ENCODE data around the gene POLRMT. TPM values are rescaled to one million over a fixed set of nuclear protein-coding genes. Genes with fewer than 3 reads are reported as not detected.

Gene POLRMT
- total and polyA plus RNA-seq, 2 experiments from 2014 or later = 98.0 to 148 TPM

DNA sequence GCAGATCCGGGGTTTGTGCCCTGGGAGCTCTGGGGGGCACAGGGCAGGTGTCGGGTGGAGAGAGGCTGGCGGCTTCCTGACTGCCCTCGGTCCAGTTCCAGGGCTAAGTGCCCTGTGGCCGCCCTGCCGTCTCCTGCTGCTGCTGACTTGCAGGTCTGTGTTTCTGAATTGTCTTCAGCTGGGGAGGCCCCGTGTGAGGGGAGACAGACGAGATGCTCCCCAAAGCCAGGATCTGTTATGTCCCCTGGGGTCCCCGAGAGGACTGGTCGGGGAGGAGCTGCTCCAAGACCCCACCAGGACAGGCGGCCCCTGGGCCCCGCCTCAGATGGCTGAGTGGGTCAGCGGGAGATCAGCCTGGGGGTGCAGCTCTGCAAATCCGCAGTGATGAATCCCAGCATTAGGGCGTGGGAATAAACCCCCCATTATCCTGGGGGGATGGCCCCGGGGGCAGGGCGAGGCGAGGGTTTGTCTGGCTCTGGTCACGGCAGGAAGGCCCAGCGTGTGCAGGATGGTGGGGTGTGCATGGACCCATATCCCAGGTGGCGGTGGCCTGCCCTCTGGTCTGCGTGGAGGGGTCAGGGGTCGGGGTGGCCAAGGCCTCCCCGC, 39.0 kb downstream of the POLRMT start (continued):
- TF ChIP-seq, protein P1, sequence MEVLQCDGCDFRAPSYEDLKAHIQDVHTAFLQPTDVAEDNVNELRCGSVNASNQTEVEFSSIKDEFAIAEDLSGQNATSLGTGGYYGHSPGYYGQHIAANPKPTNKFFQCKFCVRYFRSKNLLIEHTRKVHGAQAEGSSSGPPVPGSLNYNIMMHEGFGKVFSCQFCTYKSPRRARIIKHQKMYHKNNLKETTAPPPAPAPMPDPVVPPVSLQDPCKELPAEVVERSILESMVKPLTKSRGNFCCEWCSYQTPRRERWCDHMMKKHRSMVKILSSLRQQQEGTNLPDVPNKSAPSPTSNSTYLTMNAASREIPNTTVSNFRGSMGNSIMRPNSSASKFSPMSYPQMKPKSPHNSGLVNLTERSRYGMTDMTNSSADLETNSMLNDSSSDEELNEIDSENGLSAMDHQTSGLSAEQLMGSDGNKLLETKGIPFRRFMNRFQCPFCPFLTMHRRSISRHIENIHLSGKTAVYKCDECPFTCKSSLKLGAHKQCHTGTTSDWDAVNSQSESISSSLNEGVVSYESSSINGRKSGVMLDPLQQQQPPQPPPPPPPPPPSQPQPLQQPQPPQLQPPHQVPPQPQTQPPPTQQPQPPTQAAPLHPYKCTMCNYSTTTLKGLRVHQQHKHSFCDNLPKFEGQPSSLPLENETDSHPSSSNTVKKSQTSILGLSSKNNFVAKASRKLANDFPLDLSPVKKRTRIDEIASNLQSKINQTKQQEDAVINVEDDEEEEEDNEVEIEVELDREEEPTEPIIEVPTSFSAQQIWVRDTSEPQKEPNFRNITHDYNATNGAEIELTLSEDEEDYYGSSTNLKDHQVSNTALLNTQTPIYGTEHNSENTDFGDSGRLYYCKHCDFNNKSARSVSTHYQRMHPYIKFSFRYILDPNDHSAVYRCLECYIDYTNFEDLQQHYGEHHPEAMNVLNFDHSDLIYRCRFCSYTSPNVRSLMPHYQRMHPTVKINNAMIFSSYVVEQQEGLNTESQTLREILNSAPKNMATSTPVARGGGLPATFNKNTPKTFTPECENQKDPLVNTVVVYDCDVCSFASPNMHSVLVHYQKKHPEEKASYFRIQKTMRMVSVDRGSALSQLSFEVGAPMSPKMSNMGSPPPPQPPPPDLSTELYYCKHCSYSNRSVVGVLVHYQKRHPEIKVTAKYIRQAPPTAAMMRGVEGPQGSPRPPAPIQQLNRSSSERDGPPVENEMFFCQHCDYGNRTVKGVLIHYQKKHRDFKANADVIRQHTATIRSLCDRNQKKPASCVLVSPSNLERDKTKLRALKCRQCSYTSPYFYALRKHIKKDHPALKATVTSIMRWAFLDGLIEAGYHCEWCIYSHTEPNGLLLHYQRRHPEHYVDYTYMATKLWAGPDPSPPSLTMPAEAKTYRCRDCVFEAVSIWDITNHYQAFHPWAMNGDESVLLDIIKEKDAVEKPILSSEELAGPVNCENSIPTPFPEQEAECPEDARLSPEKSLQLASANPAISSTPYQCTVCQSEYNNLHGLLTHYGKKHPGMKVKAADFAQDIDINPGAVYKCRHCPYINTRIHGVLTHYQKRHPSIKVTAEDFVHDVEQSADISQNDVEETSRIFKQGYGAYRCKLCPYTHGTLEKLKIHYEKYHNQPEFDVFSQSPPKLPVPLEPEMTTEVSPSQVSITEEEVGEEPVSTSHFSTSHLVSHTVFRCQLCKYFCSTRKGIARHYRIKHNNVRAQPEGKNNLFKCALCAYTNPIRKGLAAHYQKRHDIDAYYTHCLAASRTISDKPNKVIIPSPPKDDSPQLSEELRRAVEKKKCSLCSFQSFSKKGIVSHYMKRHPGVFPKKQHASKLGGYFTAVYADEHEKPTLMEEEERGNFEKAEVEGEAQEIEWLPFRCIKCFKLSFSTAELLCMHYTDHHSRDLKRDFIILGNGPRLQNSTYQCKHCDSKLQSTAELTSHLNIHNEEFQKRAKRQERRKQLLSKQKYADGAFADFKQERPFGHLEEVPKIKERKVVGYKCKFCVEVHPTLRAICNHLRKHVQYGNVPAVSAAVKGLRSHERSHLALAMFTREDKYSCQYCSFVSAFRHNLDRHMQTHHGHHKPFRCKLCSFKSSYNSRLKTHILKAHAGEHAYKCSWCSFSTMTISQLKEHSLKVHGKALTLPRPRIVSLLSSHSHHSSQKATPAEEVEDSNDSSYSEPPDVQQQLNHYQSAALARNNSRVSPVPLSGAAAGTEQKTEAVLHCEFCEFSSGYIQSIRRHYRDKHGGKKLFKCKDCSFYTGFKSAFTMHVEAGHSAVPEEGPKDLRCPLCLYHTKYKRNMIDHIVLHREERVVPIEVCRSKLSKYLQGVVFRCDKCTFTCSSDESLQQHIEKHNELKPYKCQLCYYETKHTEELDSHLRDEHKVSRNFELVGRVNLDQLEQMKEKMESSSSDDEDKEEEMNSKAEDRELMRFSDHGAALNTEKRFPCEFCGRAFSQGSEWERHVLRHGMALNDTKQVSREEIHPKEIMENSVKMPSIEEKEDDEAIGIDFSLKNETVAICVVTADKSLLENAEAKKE (CRISPR knock-in tag; IDR thresholded peaks at IDR 0.05) = no peak
- TF ChIP-seq ZNF114 (CRISPR knock-in tag; IDR thresholded peaks at IDR 0.05) (no peak), NANOG (IDR thresholded peaks at IDR 0.05; ENCODE audit: borderline replicate concordance) (no peak), EZH2 (IDR thresholded peaks at IDR 0.05; ENCODE audit: low read depth, unreplicated experiment) (no peak), EZH2phosphoT487 (IDR thresholded peaks at IDR 0.05; ENCODE audit: unreplicated experiment) (no peak)

GRCh38 chr19:593505-593904, 39.8 kb downstream of the POLRMT start:
- Histone ChIP-seq H3K4me2 (no peak overlapping the region), H3K79me2 (replicated peaks; ENCODE audit: insufficient read depth) (no peaks in the 10 kb centered on the region), H3K4me1 (ENCODE audit: insufficient read depth) (peaks cover 2% of the 10 kb centered on the region; the same call in 1 of the 2 replicates), H3K9me2 (ENCODE audit: insufficient read depth) (no peaks in the 10 kb centered on the region), H3F3A (replicated peaks; ENCODE audit: low read depth) (no peaks in the 10 kb centered on the region; the same call in 1 of the 2 replicates), H3K27ac (ENCODE audit: low read depth) (no peak overlapping the region), H3K27me3 (ENCODE audit: insufficient read depth) (peaks cover 28% of the 10 kb centered on the region), H3K36me3 (ENCODE audit: insufficient read depth) (no peaks in the 10 kb centered on the region), H4K20me1 (replicated peaks; ENCODE audit: insufficient read depth) (peaks cover 4% of the 10 kb centered on the region; the same call in 1 of the 2 replicates), H2AFZ (no peak overlapping the region), H3K4me3 (no peak overlapping the region)
- Mint-ChIP-seq H3K36me3 (ENCODE audit: low read depth) (no peaks in the 10 kb centered on the region), H3K9me3 (no peaks in the 10 kb centered on the region), H3K4me1 (no peaks in the 10 kb centered on the region), H3K27me3 (ENCODE audit: insufficient read depth, low read depth, poor library complexity) (peaks cover 35% of the 10 kb centered on the region), H3K4me3 (no peak overlapping the region), H3K27ac (no peak overlapping the region)
- DNase-seq (ENCODE audit: low spot score) = no peak
- ATAC-seq = no peak
- TF ChIP-seq, protein P2, sequence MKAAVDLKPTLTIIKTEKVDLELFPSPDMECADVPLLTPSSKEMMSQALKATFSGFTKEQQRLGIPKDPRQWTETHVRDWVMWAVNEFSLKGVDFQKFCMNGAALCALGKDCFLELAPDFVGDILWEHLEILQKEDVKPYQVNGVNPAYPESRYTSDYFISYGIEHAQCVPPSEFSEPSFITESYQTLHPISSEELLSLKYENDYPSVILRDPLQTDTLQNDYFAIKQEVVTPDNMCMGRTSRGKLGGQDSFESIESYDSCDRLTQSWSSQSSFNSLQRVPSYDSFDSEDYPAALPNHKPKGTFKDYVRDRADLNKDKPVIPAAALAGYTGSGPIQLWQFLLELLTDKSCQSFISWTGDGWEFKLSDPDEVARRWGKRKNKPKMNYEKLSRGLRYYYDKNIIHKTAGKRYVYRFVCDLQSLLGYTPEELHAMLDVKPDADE (IDR thresholded peaks at IDR 0.05) = no peak
- TF ChIP-seq, protein P3, sequence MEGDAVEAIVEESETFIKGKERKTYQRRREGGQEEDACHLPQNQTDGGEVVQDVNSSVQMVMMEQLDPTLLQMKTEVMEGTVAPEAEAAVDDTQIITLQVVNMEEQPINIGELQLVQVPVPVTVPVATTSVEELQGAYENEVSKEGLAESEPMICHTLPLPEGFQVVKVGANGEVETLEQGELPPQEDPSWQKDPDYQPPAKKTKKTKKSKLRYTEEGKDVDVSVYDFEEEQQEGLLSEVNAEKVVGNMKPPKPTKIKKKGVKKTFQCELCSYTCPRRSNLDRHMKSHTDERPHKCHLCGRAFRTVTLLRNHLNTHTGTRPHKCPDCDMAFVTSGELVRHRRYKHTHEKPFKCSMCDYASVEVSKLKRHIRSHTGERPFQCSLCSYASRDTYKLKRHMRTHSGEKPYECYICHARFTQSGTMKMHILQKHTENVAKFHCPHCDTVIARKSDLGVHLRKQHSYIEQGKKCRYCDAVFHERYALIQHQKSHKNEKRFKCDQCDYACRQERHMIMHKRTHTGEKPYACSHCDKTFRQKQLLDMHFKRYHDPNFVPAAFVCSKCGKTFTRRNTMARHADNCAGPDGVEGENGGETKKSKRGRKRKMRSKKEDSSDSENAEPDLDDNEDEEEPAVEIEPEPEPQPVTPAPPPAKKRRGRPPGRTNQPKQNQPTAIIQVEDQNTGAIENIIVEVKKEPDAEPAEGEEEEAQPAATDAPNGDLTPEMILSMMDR (conservative IDR thresholded peaks at IDR 0.05; ENCODE audit: low read depth in 2 of 2) = no peak
- TF ChIP-seq JUNB (IDR thresholded peaks at IDR 0.05; ENCODE audit: unreplicated experiment) (no peak), ZNF114 (CRISPR knock-in tag; IDR thresholded peaks at IDR 0.05) (no peak), CREB1 (CRISPR knock-in tag; IDR thresholded peaks at IDR 0.05; ENCODE audit: low read depth) (no peak), ZNF331 (CRISPR knock-in tag; IDR thresholded peaks at IDR 0.05; ENCODE audit: low read depth) (no peak), POLR2AphosphoS5 (IDR thresholded peaks at IDR 0.05; ENCODE audit: low read depth) (no peak)
